ENCODE results near the gene ARID3A.
"Not testable (repeated sequence)": the region's sequence is repeated elsewhere in the genome, so short reads cannot be mapped to it uniquely, and the experiment has no call there.

Gene ARID3A

DNA sequence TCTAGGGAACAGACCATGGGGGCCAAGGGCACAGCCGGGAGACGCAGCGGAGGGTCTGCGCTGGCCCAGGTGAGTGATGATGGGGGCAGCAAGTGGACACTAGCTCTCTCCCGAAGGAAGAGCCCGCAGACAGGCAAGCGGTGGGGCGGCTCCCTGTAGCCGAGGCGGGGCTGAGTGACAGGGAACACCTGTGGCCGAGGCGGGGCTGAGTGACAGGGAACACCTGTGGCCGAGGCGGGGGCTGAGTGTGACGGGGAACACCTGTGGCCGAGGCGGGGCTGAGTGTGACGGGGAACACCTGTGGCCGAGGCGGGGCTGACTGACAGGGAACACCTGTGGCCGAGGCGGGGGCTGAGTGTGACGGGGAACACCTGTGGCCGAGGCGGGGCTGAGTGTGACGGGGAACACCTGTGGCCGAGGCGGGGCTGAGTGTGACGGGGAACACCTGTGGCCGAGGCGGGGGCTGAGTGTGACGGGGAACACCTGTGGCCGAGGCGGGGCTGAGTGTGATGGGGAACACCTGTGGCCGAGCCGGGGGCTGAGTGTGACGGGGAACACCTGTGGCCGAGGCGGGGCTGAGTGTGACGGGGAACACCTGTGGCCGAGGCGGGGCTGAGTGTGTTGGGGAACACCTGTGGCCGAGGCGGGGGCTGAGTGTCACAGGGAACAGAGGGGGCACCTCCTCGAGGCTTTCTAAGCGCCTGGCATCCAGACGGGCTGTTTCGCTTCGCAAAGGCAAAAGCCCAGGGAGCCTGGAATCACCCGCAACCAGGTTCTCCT lies 34.2 kb upstream of the ARID3A start:
- DNase-seq, result not testable (repeated sequence)

- no peak for DNase-seq
Measured at GRCh38 chr19:892243-892893, 33.5 kb upstream of the ARID3A start.

DNA sequence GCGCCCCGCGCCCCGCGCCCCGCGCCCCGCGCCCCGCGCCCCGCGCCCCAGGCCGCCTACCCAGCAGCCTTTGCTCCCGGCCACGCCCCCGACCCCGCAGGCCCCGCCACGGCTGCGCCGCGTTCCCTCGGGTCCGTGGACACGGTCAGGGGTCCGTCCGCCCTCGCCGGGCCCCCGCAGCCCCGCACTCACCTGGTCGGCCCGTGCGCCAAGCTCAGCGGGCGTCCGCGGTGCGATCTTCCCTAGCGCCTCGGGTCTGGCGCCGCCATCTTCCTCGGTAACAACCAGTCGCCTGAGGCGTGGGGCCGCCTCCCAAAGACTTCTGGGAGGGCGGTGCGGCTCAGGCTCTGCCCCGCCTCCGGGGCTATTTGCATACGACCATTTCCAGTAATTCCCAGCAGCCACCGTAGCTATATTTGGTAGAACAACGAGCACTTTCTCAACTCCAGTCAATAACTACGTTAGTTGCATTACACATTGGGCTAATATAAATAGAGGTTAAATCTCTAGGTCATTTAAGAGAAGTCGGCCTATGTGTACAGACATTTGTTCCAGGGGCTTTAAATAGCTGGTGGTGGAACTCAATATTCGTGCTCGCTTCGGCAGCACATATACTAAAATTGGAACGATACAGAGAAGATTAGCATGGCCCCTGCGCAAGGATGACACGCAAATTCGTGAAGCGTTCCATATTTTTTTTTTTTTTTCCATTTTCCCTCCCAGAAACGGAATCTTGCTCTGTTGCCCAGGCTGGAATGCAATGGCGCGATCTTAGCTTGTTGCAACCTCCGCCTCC lies 32.7 kb upstream of the ARID3A start, which contains the start of the genes MED16 and RNU6-9:
Gene MED16 (minus strand): TSS at position 294 of the 796 bp plus-strand sequence. CDS start 2,056 bp downstream, outside the sequence.
Gene RNU6-9 (plus strand): TSS at position 591 of the 796 bp plus-strand sequence.
- peak; percentile 90 for DNase-seq

GRCh38 chr19:896434-896833 lies 29.4 kb upstream of the ARID3A start:
- no peak for DNase-seq

DNA sequence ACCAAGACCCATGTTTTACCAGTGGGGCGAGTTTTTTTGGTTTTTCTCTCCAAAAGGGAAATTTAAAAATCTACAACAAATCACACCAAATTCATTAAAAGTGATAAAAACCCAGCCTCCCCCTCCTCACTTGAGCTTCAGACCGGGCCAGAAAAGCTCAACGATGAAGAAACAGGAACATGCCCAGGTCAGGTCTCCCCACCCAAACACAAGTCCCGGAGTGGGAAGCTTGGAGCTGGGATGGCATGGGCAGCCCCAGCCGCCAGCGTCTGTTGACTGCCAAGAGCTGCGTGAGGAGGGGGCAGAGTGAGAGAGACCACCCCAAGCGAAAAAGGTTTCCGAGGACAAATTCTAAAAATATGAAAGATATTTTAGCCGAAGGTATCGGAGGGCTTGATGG lies 28.8 kb upstream of the ARID3A start:
- DNase-seq, result no peak

- no peak for DNase-seq
Measured at GRCh38 chr19:897442-898039, 28.3 kb upstream of the ARID3A start.

- DNase-seq, result peak; percentile 55
Measured at GRCh38 chr19:898663-899062, 27.2 kb upstream of the ARID3A start.

GRCh38 chr19:899336-900042 lies 26.3 kb upstream of the ARID3A start:
- no peak for DNase-seq

DNA sequence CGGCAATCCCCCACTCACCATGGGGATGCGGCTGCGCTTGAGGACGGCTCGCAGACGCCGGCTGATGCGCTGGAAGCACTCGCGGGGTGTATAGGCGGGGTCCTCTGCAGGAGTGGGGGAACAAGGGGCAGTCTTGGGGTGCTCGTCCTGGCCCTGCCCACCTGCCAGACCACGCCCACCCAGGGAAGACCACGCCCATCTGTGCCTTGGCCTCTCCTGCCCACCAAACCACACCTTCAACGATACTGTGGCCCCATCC lies 25.9 kb upstream of the ARID3A start:
- no peak for DNase-seq

- peak; percentile 43 for DNase-seq
Measured at GRCh38 chr19:900302-901111, 25.3 kb upstream of the ARID3A start.

GRCh38 chr19:901216-902092 lies 24.4 kb upstream of the ARID3A start:
- no peak for DNase-seq

- DNase-seq, result no peak
Measured at GRCh38 chr19:902093-902370, 23.8 kb upstream of the ARID3A start.

DNA sequence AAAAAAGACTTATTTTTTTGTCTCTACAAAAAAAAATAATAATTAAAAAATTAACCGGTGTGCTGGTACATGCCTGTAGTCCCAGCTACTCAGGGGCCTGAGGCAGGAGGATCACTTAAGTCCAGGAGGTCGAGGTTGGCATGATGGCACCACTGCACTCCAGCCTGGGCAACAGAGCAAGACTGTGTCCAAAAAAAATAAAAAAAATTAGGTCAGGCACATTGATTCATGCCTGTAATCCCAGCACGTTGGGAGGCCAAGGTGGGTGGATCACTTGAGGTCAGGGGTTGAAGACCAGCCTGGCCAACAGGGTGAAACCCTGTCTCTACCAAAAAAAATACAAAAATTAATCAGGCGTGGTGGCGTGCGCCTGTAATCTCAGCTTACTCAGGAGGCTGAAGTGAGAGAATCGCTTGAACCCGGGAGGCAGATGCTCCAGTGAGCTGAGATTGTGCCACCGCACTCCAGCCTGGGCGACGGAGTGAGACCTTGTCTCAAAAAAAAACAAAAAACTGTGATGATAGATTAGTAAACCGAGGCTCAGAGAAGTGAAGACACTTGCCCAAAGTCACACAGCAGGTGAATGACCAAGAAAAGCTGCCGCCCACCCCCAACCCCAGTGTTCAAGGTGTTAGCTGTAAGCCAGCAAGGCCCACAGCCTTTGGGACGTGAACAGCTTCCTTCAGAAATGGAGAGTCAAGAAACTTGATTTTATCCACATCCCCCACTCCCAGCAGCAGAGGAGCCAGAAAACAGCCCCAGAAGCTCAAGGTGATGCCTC lies 23.2 kb upstream of the ARID3A start:
- DNase-seq, result no peak

GRCh38 chr19:903266-903797 lies 22.5 kb upstream of the ARID3A start:
- no peak for DNase-seq

DNA sequence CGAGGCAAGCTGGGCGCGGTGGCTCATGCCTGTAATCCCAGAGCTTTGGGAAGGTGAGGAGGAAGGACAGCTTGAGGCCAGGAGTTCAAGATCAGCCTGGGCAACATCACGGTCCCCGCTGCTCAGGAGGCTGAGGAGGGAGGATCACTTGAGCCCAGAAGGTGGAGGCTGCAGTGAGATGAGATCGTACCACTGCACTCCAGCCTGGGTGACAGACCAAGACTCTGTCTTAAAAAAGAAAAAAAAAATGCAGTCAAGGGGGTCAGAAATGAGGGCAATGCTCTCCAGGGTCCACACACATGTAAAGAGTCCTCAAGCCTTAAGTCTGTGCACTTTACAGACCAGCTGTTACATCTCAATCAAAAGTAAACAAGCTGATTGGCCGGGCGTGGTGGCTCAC lies 21.3 kb upstream of the ARID3A start:
- no peak for DNase-seq

DNA sequence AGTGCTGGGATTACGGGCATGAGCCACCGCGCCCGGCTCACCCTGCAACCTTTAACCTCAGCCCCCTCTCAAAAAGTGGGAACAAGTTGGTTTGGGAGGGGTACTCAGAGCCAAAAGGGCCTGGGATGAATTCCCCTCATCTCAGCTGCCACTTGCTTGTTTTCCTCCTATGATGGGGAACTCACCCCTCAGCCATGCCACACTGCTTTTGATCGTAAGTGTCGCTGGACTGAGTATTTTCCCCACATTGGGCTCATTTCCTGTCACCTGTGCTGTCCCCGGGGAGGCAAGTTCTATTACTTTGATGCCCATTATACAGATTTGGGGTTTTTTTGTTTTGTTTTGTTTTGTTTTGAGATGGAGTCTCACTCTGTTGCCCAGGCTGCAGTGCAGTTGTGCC lies 19.4 kb upstream of the ARID3A start:
- no peak for DNase-seq

DNA sequence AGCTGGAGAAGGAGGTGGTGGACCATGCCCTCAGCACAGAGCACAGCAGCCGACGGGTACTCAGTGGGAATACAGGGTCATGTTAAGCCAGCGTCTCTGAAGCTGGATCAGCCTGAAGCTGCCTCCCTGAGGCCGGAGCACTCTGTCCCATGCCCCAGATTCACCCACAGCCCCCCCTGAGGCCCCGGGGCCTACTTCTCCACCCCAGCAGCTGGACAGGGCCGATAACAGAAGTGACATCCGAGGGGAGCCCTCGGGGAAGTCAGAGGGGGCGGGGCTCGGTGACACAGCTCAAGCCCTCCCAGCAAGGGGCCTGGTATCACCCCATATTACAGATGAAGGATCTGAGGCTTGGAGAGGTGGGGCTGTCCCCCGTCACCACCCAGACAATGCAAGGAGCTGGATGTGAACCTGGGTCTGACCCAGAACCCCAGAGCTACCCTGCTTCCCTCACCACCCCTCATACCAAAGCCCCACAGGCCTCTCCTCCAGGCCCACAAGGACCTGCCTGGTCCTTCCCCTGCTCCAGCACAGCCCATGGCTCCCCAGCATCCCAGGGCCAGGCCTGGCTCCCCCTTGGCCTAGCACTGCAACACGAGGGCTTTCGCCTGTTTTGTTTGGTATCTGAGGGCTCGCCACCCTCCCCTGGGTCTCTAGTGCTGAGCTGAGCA lies 18.5 kb upstream of the ARID3A start:
- peak; percentile 48 for DNase-seq

DNA sequence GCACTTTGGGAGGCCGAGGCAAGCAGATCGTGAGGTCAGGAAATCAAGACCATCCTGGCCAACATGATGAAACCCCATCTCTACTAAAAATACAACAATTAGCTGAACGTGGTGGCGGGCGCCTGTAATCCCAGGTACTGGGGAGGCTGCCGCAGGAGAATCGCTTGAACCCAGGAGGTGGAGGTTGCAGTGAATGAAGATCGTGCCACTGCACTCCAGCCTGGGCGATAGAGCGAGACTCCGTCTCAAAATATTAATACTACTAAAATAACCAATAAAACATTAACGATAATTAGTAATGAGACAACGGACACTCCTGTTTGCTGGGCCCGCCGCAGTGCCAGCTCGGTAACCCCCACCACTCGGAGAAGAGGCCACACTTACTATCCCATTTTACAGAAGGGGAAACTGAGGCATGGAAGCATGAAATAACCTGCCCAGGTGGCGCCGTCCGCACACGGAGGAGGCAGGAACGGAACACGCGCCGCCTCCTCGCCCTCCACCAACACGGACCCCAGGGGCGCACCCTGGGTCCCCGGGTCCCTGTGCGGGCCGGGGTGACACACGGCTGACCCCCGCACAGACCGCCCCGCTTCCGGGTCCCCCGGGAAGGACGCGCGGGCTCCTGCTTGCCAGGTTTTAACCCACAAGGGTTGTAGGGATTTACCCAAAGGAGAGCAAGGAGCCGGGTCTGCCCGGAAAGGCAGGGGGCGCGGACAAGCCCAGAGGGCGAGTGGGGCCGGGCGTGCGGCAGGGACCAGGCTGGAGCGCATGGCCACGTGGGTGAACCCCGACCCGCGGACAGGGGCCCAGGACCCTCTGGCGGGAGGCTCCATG lies 14.4 kb upstream of the ARID3A start:
- DNase-seq, result peak; percentile 45
